Heart left ventricle (tissue), 16 donors: ENCODE measurements around the gene ABTB1. TPM values are rescaled to one million over a fixed set of nuclear protein-coding genes. Genes with fewer than 3 reads are reported as not detected.

Experiments used
- ATAC-seq, 4 donors: fragments of 200-7000 bp; cut with Tn5 transposase; one replicate each; pipeline ENCODE4 v1.9.1; 2020 to 2022; ENCODE audit warnings: moderate library complexity in 4 of 4, mild to moderate bottlenecking in 3 of 4, moderate number of reproducible peaks in 1 of 4
- DNase-seq, 5 donors: peaks; one replicate each; pipeline ENCODE4 v3.0.0-alpha.2; 2020
- H3K27ac ChIP-seq, 12 donors: fragments of 200-600 bp; sonication (generic) in 4 of 12; one replicate each; pipeline versions ENCODE4 v1.5.0 to v1.8.0; 2016 to 2022; ENCODE audit warnings: mild to moderate bottlenecking in 2 of 12
- H3K27me3 ChIP-seq, 9 donors: fragments of 200-600 bp; sonication (generic) in 2 of 9; one replicate each; pipeline versions ENCODE4 v1.5.1 to v1.8.0; 2016 to 2022; ENCODE audit warnings: mild to moderate bottlenecking in 3 of 9
- H3K36me3 ChIP-seq, 9 donors: fragments of 200-600 bp; sonication (generic) in 2 of 9; one replicate each; pipeline versions ENCODE4 v1.5.0 to v1.8.0; 2018 to 2022; ENCODE audit warnings: mild to moderate bottlenecking in 2 of 9
- H3K4me1 ChIP-seq, 12 donors: fragments of 200-600 bp; sonication (generic) in 4 of 12; one replicate each; pipeline versions ENCODE4 v1.5.0 to v1.8.0; 2016 to 2022; ENCODE audit warnings: mild to moderate bottlenecking in 3 of 12
- H3K4me3 ChIP-seq, 12 donors: fragments of 200-600 bp; sonication (generic) in 4 of 12; one replicate each; pipeline versions ENCODE4 v1.5.0 to v1.8.0; 2017 to 2022; ENCODE audit warnings: mild to moderate bottlenecking in 9 of 12, moderate library complexity in 4 of 12
- H3K9me3 ChIP-seq, 12 donors: fragments of 200-600 bp; sonication (generic) in 4 of 12; one replicate each; pipeline versions ENCODE4 v1.5.0 to v1.8.0; 2016 to 2022; ENCODE audit warnings: mild to moderate bottlenecking in 1 of 12
- CTCF ChIP-seq, 12 donors: fragments of 200-600 bp; sonication (generic) in 4 of 12; IDR thresholded peaks; one replicate each; pipeline versions ENCODE4 v1.5.0 to v1.8.0; 2018 to 2022; ENCODE audit warnings: antibody characterized with exemption in 12 of 12, mild to moderate bottlenecking in 5 of 12
- POLR2A ChIP-seq, 2 donors: fragments of 450-650 bp; IDR thresholded peaks; one replicate each; pipeline ENCODE4 v1.6.1; 2017; ENCODE audit warnings: antibody characterized with exemption in 2 of 2, mild to moderate bottlenecking in 2 of 2, moderate library complexity in 2 of 2
- WGBS, 4 donors: extraction: QIAGEN DNeasy Blood & Tissue Kit in 2 of 4; methylation state at CpG; one replicate each; pipeline versions ENCODE4 v1.1.5 to v1.1.7; 2013 to 2018; 5-methylcytosine and 5-hydroxymethylcytosine counted together
- intact Hi-C, 10 donors: fragments of 100-400 bp; cut with DNase I; formaldehyde crosslinking; loops; one replicate each; pipeline versions ENCODE4 v1.11.1 to v1.14.2; 2022
- polyA plus RNA-seq, 2 donors: library from polyadenylated mRNA; stranded (reverse); fragments of 200-250 nt; gene quantifications; one replicate each; pipeline ENCODE4 v1.2.3, GENCODE V29; 2013
- total RNA-seq, 9 donors: library from RNA; depleted of rRNA in 2 of 9; stranded (reverse); fragments of >200 nt in 2 of 9; fragmentation: NEBNext Ultra II Directional in 3 of 9; extraction: Animal tissue kit (Norgen Biotek cat#: 25700) in 3 of 9; gene quantifications; one replicate each; pipeline versions ENCODE4 v1.1.0 to v1.2.4, GENCODE V29; 2016 to 2023
- donor health status: ischemic (EF 13 %, LVEDD 7.1; RV severe dilation, severe dysfunction).
- donor health status: healthy with polysubstance abuse.
- donor health status: DM: no; HTN: yes; CAD: no.
- donor health status: DM: no; HTN: no; CAD: no.
- donor health status: ischemic (EF 25% LVEDD 6.9; RV normal size, moderate dysfunction).
- donor health status: ischemic (EF 25% LVEDD 5.7; RV mildly dilated, moderate dysfunction).
- donor health status: healthy.
- donor health status: DM: yes; HTN: yes; CAD: no.
- donor health status: ischemic (EF 35%, LVEDD 5.7; RV mildly dilated, moderate dysfunction).
- donor health status: nonischemic (EF 11% LVEDD 7.7; RV severe dilation, severe dysfunction).
- donor health status: DM: yes; HTN: yes; CAD: no.
- donor health status: PGD.
- donor health status: ischemic (EF 29% LVEDD 5.4; RV normal size, mild dysfunction).
- donor health status: nonischemic (EF 23%, LVEDD 6.1; RV moderate dilation, normal function).

ABTB1 gene
- total and polyA plus RNA-seq, 11 donors, result 15.4 to 39.3 (median 30.9) TPM

GRCh38 chr3:127717357-127718244 lies 44.8 kb downstream of the ABTB1 start:
- Histone ChIP-seq H3K9me3 (no peaks in the 10 kb centered on the region), H3K36me3 (peaks cover 0 to 82% (median 25%) of the 10 kb centered on the region in 9 donors), H3K4me1 (peaks cover 11 to 81% (median 57%) of the 10 kb centered on the region in 12 donors), H3K27me3 (no peaks in the 10 kb centered on the region), H3K27ac (peak overlapping the region in 10 of 12 donors; percentile 40 to 95 (median 72)), H3K4me3 (no peak overlapping the region)
- TF ChIP-seq POLR2A (IDR thresholded peaks at IDR 0.05) (no peak), CTCF (IDR thresholded peaks at IDR 0.05) (no peak)
- DNase-seq, result peak in 1 of 5 donors; percentile 31
- ATAC-seq, result no peak
- 64 to 76% (median 70%) methylated on average over 14 of the region's 14 CpGs for WGBS, 4 donors
- intact Hi-C loops, result no loop called here

- 79 to 90% (median 86%) methylated on average over 7 of the region's 7 CpGs for WGBS, 4 donors
- H3K4me1 ChIP-seq, result peaks cover 12 to 81% (median 57%) of the 10 kb centered on the region in 12 donors
- ATAC-seq, result no peak
- H3K4me3 ChIP-seq, result no peak overlapping the region
- H3K36me3 ChIP-seq, result peaks cover 0 to 75% (median 25%) of the 10 kb centered on the region in 9 donors
- no peaks in the 10 kb centered on the region for H3K27me3 ChIP-seq
- intact Hi-C loops, result no loop called here
- H3K27ac ChIP-seq, result peak overlapping the region in 11 of 12 donors; percentile 26 to 95 (median 72)
- DNase-seq, result peak in 1 of 5 donors; percentile 12
- TF ChIP-seq POLR2A (IDR thresholded peaks at IDR 0.05) (no peak), CTCF (IDR thresholded peaks at IDR 0.05) (no peak)
- H3K9me3 ChIP-seq, result no peaks in the 10 kb centered on the region
These were observed 45.6 kb downstream of the ABTB1 start for GRCh38 chr3:127718245-127718915.

- WGBS, 4 donors, result 57 to 64% (median 62%) methylated on average over 3 of the region's 3 CpGs
- intact Hi-C loops, result no loop called here
- DNase-seq (peak in 1 of 5 donors; percentile 11), ATAC-seq (no peak)
- TF ChIP-seq CTCF (IDR thresholded peaks at IDR 0.05) (no peak), POLR2A (IDR thresholded peaks at IDR 0.05) (no peak)
- Histone ChIP-seq H3K27ac (peak overlapping the region in 10 of 12 donors; percentile 4 to 95 (median 54)), H3K4me3 (no peak overlapping the region), H3K9me3 (no peaks in the 10 kb centered on the region), H3K4me1 (peaks cover 12 to 81% (median 56%) of the 10 kb centered on the region in 12 donors), H3K36me3 (peaks cover 0 to 77% (median 25%) of the 10 kb centered on the region in 9 donors), H3K27me3 (no peaks in the 10 kb centered on the region)
These were observed 46.2 kb downstream of the ABTB1 start for GRCh38 chr3:127718916-127719290.

- H3K27me3 ChIP-seq, result no peaks in the 10 kb centered on the region
- no peaks in the 10 kb centered on the region for H3K9me3 ChIP-seq
- no peak overlapping the region for H3K4me3 ChIP-seq
- WGBS, 4 donors, result 87 to 99% (median 90%) methylated on average over 8 of the region's 8 CpGs
- ATAC-seq (no peak), DNase-seq (peak in 1 of 5 donors; percentile 16)
- peak overlapping the region in 9 of 12 donors; percentile 4 to 95 (median 55) for H3K27ac ChIP-seq
- peaks cover 0 to 82% (median 25%) of the 10 kb centered on the region in 9 donors for H3K36me3 ChIP-seq
- H3K4me1 ChIP-seq, result peaks cover 12 to 79% (median 53%) of the 10 kb centered on the region in 12 donors
- no peak for TF ChIP-seq CTCF (IDR thresholded peaks at IDR 0.05)
- TF ChIP-seq POLR2A (IDR thresholded peaks at IDR 0.05), result no peak
- intact Hi-C loops, result no loop called here
These were observed 46.6 kb downstream of the ABTB1 start for GRCh38 chr3:127719369-127719768.
